Neural cell (in vitro differentiated cells): ENCODE data around the gene ZNF618. TPM values are rescaled to one million over a fixed set of nuclear protein-coding genes. Genes with fewer than 3 reads are reported as not detected.

Experiments
- H2AFZ ChIP-seq: fragments of 200-600, 300-800 bp; sonication (generic), shearing (Covaris generic); 2 replicates; pipeline ENCODE4 v1.6.0; 2014; ENCODE audit warnings: low read depth, mild to moderate bottlenecking, antibody characterized with exemption, low read length, moderate library complexity
- H3F3A ChIP-seq: fragments of 200-600 bp; shearing (Covaris generic); 2 replicates; pipeline ENCODE4 v1.6.1; 2016; ENCODE audit warnings: mild to moderate bottlenecking, moderate library complexity, mixed read lengths, antibody characterized with exemption, low read length; ENCODE audit not compliant: insufficient read depth, poor library complexity, severe bottlenecking
- H3K27ac ChIP-seq: fragments of 200-600, 300-800 bp; sonication (generic), shearing (Covaris generic); 2 replicates; pipeline ENCODE4 v1.5.1; 2014; ENCODE audit warnings: mild to moderate bottlenecking, low read length, moderate library complexity
- H3K27me3 ChIP-seq: fragments of 300-800, 200-600 bp; sonication (generic), shearing (Covaris generic); 2 replicates; pipeline ENCODE4 v1.6.0; 2014; ENCODE audit warnings: mild to moderate bottlenecking, low read depth, low read length, moderate library complexity; ENCODE audit not compliant: insufficient read depth
- H3K36me3 ChIP-seq: fragments of 300-800, 200-600 bp; sonication (generic), shearing (Covaris generic); 2 replicates; pipeline ENCODE4 v1.5.1; 2014; ENCODE audit warnings: mild to moderate bottlenecking, antibody characterized with exemption, low read length, moderate library complexity; ENCODE audit not compliant: insufficient read depth
- H3K4me2 ChIP-seq: fragments of 300-800, 200-600 bp; sonication (generic), shearing (Covaris generic); 2 replicates; pipeline ENCODE4 v1.6.0; 2014; ENCODE audit warnings: mild to moderate bottlenecking, low read length
- H3K4me3 ChIP-seq: fragments of 300-800, 200-600 bp; sonication (generic), shearing (Covaris generic); 2 replicates; pipeline ENCODE4 v1.5.1; 2014; ENCODE audit warnings: mild to moderate bottlenecking, low read length, moderate library complexity
- H3K79me2 ChIP-seq: fragments of 200-600 bp; shearing (Covaris generic); replicated peaks from 2 replicates; pipeline ENCODE4 v1.6.0; 2014; ENCODE audit warnings: mild to moderate bottlenecking, low read length, moderate library complexity; ENCODE audit not compliant: insufficient read depth
- H3K9ac ChIP-seq: fragments of 300-800, 200-600 bp; sonication (generic), shearing (Covaris generic); 2 replicates; pipeline ENCODE4 v1.6.1; 2016; ENCODE audit warnings: mild to moderate bottlenecking, low read length, mixed read lengths
- H3K9me2 ChIP-seq: fragments of 200-600 bp; shearing (Covaris generic); 2 replicates; pipeline ENCODE4 v1.6.1; 2016; ENCODE audit warnings: mild to moderate bottlenecking, low read length, mixed read lengths; ENCODE audit not compliant: insufficient read depth
- H3K9me3 ChIP-seq: fragments of 200-600, 300-800 bp; sonication (generic), shearing (Covaris generic); 2 replicates; pipeline ENCODE4 v1.6.1; 2016; ENCODE audit warnings: mild to moderate bottlenecking, mixed run types, low read length, moderate library complexity, mixed read lengths
- H4K20me1 ChIP-seq: fragments of 200-600 bp; shearing (Covaris generic); 2 replicates; pipeline ENCODE4 v1.6.1; 2016; ENCODE audit warnings: mild to moderate bottlenecking, mixed run types; ENCODE audit not compliant: insufficient read depth
- CTCF ChIP-seq: fragments of 450-650 bp; IDR thresholded peaks from 2 replicates; pipeline ENCODE4 v1.5.1; 2014; ENCODE audit warnings: antibody characterized with exemption, mild to moderate bottlenecking, moderate library complexity; ENCODE audit not compliant: poor library complexity, severe bottlenecking
- EP300 ChIP-seq: fragments of 450-650 bp; conservative IDR thresholded peaks from 2 replicates; pipeline ENCODE4 v1.6.1; 2014; ENCODE audit warnings: antibody characterized with exemption, mild to moderate bottlenecking, moderate library complexity; ENCODE audit not compliant: poor library complexity, severe bottlenecking
- EZH2 ChIP-seq: fragments of 200-600, 300-800 bp; shearing (Covaris generic), sonication (generic); IDR thresholded peaks from 2 replicates; pipeline ENCODE4 v1.6.1; 2014; ENCODE audit warnings: antibody characterized with exemption, low read length, borderline replicate concordance, mild to moderate bottlenecking; ENCODE audit not compliant: insufficient read depth, poor library complexity, severe bottlenecking
- MXI1 ChIP-seq: fragments of 450-650 bp; conservative IDR thresholded peaks from 2 replicates; pipeline ENCODE4 v1.6.1; 2014; ENCODE audit warnings: antibody characterized with exemption, mild to moderate bottlenecking; ENCODE audit not compliant: poor library complexity, severe bottlenecking
- POLR2AphosphoS5 ChIP-seq: IDR thresholded peaks from 2 replicates; pipeline ENCODE4 v1.6.1; 2012
- RAD21 ChIP-seq: fragments of 450-650 bp; conservative IDR thresholded peaks from 2 replicates; pipeline ENCODE4 v1.6.1; 2014; ENCODE audit warnings: antibody characterized with exemption, mild to moderate bottlenecking, moderate library complexity
- SMC3 ChIP-seq: fragments of 450-650 bp; conservative IDR thresholded peaks from 2 replicates; pipeline ENCODE4 v1.6.1; 2014; ENCODE audit warnings: antibody characterized with exemption, mild to moderate bottlenecking, moderate library complexity; ENCODE audit not compliant: poor library complexity
- TAF1 ChIP-seq: IDR thresholded peaks from 2 replicates; pipeline ENCODE4 v1.6.1; 2012; ENCODE audit warnings: low read depth
- polyA plus RNA-seq: library from polyadenylated mRNA; depleted of rRNA; stranded (reverse); fragments of >200 nt; gene quantifications from 2 replicates; pipeline ENCODE4 v1.2.3, GENCODE V29; 2014
- TF ChIP-seq, protein P1 (sequence below): IDR thresholded peaks from 2 replicates; pipeline ENCODE4 v1.6.1; 2012; ENCODE audit warnings: borderline replicate concordance

The ZNF618 gene
- polyA plus RNA-seq, 1 donor from 2014 or later: 7.1 TPM

- H3K79me2 ChIP-seq: peaks cover 66% of the 10 kb centered on the region
- H3K9me2 ChIP-seq: no peaks in the 10 kb centered on the region
- no peaks in the 10 kb centered on the region for H4K20me1 ChIP-seq
- H3K4me2 ChIP-seq: no peak overlapping the region
- no peaks in the 10 kb centered on the region for H3K9me3 ChIP-seq
- H2AFZ ChIP-seq: no peak overlapping the region
- no peaks in the 10 kb centered on the region for H3K27me3 ChIP-seq
- H3K36me3 ChIP-seq: no peaks in the 10 kb centered on the region
- H3F3A ChIP-seq: no peaks in the 10 kb centered on the region
- no peak overlapping the region for H3K4me3 ChIP-seq
- no peak overlapping the region for H3K27ac ChIP-seq
- TF ChIP-seq POLR2AphosphoS5 (no peak), RAD21 (no peak), EZH2 (no peak), MXI1 (no peak), TAF1 (no peak), CTCF (no peak)
- no peak overlapping the region for H3K9ac ChIP-seq
Measured at GRCh38 chr9:113934829-113935676, 58.9 kb downstream of the ZNF618 start.

DNA sequence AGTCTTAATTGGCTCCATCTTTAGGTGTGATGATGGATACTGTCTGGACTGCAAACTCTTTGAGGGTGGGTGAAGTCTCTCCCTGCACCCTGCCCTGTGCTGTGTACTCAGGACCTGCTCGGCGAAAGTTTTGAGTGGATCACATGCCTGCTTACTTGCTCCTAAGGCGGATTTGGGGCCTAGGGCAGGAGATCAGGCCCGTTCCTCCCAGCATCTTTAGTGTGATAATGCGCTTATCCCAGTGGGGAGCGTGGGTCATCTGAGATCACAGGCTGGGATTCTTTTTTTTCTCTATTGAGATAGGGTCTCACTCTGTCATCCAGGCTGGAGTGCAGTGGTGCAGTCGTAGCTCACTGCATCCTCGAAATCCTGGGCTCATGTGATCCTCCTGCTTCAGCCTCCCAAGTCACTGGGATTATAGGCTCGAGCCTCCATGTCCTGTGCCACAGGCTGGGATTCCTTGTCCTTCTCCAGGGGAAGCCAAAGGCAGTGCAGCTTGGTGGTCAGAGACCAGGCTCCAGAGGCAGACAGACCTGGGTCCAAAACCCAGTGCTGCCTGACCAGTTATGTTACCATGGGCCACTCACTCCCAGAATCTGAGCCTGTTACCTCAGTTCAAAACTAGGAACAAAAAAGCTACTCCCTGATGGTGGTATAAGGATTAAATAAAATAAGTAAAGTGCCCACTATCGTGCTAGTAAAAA, 59.7 kb downstream of the ZNF618 start:
- no peak overlapping the region for H3K4me3 ChIP-seq
- H3K9me2 ChIP-seq: no peaks in the 10 kb centered on the region
- no peaks in the 10 kb centered on the region for H3K36me3 ChIP-seq
- no peaks in the 10 kb centered on the region for H4K20me1 ChIP-seq
- no peaks in the 10 kb centered on the region for H3K27me3 ChIP-seq
- peaks cover 67% of the 10 kb centered on the region for H3K79me2 ChIP-seq
- H3K9me3 ChIP-seq: no peaks in the 10 kb centered on the region
- H3K9ac ChIP-seq: no peak overlapping the region
- TF ChIP-seq MXI1: no peak
- no peak for TF ChIP-seq EP300
- TF ChIP-seq RAD21: no peak
- H3K27ac ChIP-seq: no peak overlapping the region
- no peaks in the 10 kb centered on the region for H3F3A ChIP-seq
- no peak overlapping the region for H2AFZ ChIP-seq
- no peak overlapping the region for H3K4me2 ChIP-seq

DNA sequence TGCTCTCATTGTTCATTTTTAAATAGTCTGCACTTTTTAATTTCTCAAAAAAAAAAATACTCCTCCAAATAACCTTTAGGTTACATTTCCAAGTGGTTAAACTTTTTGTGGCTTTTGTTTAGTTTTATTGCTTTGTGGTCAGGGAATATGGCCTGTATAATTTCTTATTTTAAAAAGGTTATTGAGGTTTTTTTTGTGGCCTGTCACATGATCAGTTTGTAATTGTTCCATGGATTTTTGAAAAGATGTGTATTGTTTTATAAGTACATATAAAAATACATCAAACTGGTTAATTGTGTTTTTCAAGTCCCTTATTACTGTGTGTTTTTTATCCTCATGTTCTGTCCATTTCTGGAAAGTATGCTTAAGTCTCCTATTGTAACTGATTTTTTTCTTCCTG, 64.0 kb downstream of the ZNF618 start:
- Histone ChIP-seq H2AFZ (no peak overlapping the region), H3K9me2 (no peaks in the 10 kb centered on the region), H3K27me3 (no peaks in the 10 kb centered on the region), H3K4me2 (no peak overlapping the region), H3K9me3 (no peaks in the 10 kb centered on the region), H3K36me3 (no peaks in the 10 kb centered on the region), H3K79me2 (peaks cover 66% of the 10 kb centered on the region), H3K27ac (no peak overlapping the region), H3K9ac (no peak overlapping the region), H3K4me3 (no peak overlapping the region), H4K20me1 (no peaks in the 10 kb centered on the region), H3F3A (no peaks in the 10 kb centered on the region)
- no peak for TF ChIP-seq CTCF
- TF ChIP-seq, protein P1, sequence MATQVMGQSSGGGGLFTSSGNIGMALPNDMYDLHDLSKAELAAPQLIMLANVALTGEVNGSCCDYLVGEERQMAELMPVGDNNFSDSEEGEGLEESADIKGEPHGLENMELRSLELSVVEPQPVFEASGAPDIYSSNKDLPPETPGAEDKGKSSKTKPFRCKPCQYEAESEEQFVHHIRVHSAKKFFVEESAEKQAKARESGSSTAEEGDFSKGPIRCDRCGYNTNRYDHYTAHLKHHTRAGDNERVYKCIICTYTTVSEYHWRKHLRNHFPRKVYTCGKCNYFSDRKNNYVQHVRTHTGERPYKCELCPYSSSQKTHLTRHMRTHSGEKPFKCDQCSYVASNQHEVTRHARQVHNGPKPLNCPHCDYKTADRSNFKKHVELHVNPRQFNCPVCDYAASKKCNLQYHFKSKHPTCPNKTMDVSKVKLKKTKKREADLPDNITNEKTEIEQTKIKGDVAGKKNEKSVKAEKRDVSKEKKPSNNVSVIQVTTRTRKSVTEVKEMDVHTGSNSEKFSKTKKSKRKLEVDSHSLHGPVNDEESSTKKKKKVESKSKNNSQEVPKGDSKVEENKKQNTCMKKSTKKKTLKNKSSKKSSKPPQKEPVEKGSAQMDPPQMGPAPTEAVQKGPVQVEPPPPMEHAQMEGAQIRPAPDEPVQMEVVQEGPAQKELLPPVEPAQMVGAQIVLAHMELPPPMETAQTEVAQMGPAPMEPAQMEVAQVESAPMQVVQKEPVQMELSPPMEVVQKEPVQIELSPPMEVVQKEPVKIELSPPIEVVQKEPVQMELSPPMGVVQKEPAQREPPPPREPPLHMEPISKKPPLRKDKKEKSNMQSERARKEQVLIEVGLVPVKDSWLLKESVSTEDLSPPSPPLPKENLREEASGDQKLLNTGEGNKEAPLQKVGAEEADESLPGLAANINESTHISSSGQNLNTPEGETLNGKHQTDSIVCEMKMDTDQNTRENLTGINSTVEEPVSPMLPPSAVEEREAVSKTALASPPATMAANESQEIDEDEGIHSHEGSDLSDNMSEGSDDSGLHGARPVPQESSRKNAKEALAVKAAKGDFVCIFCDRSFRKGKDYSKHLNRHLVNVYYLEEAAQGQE: no peak
- no peak for TF ChIP-seq MXI1
- no peak for TF ChIP-seq SMC3
- no peak for TF ChIP-seq RAD21
- no peak for TF ChIP-seq TAF1
- TF ChIP-seq EZH2: no peak
- no peak for TF ChIP-seq POLR2AphosphoS5
- TF ChIP-seq EP300: no peak
